H1 (cell line): ENCODE measurements around the gene SHANK2. TPM values are rescaled to one million over a fixed set of nuclear protein-coding genes. Genes with fewer than 3 reads are reported as not detected.

Experiments
- FOSL1 ChIP-seq: IDR thresholded peaks from 2 replicates; pipeline ENCODE4 v1.6.1; 2011; ENCODE audit warnings: mild to moderate bottlenecking, low read depth, low read length, moderate library complexity; ENCODE audit not compliant: insufficient read depth
- HDAC6 ChIP-seq: IDR thresholded peaks from one replicate; pipeline ENCODE4 v1.7.1; 2012; ENCODE audit warnings: low read depth, mild to moderate bottlenecking, inconsistent platforms, low read length, moderate library complexity
- POLR2AphosphoS5 ChIP-seq: IDR thresholded peaks from 2 replicates; pipeline ENCODE4 v1.6.1; 2011; ENCODE audit warnings: low read depth, low read length
- SAP30 ChIP-seq: fragments of 300-600 bp; sonication (generic); IDR thresholded peaks from 2 replicates; pipeline ENCODE4 v1.7.1; 2012; ENCODE audit warnings: low read length, moderate library complexity, mild to moderate bottlenecking, inconsistent platforms; ENCODE audit not compliant: insufficient read depth, insufficient replicate concordance
- TEAD4 ChIP-seq: IDR thresholded peaks from 2 replicates; pipeline ENCODE4 v1.6.1; 2012; ENCODE audit warnings: low read depth, low read length, inconsistent platforms, mixed read lengths
- polyA plus RNA-seq, 7 experiments: library from polyadenylated mRNA; depleted of rRNA in 3 of 7; stranded (reverse) in 5 of 7; unstranded in 2 of 7; fragments of >200 nt in 5 of 7; fragments of 200-250 nt in 2 of 7; gene quantifications; 1 replicate in 5 of 7; 2 replicates in 1 of 7; 4 replicates in 1 of 7; pipeline versions ENCODE4 v1.2.1 to v1.2.3, GENCODE V29; 2011 to 2013; ENCODE audit warnings: missing spikeins in 2 of 7, mixed read lengths in 2 of 7
- total RNA-seq: library from RNA; stranded (reverse); fragmentation: NEBNext Ultra II Directional; extraction: Animal tissue kit (Norgen Biotek cat#: 25700); gene quantifications from 2 replicates; pipeline ENCODE4 v1.2.1, GENCODE V29; 2021

Gene SHANK2
- total and polyA plus RNA-seq, 2 of the 8 experiments (the other 6 are each of a cell fraction or from before 2014, with no cell fraction given): 10.1 to 54.2 TPM

DNA sequence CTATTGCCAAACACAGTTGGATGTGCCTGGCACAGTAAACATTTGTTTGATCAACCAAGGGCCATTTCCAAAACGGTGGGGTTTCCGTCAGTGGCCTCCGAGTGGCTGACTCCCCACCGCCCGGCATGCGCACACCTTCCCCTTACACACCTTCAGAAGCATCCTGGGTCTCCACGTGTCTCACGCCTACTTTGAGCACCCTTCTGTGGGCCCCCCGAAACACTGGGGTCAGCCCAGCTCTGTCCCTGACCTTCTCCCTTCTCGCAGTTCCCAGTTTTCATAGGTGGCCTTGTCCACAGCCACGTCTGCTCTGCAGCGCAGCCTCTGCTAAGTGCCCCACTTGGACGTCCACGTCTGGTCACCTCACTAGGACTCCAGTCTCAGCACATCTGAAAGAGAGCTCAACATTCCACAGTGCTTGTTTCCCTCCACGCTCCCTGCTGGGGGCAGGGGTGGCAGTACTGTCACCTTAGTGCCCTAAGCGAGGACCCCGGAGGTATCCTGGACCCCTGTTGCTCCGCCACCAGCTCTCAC, 13.2 kb upstream of the SHANK2 start (continued):
- TF ChIP-seq POLR2AphosphoS5 (no peak), TEAD4 (no peak), SAP30 (no peak), FOSL1 (no peak), HDAC6 (no peak)
